ENCODE measurements around the gene HIC1.

HIC1 gene

DNA sequence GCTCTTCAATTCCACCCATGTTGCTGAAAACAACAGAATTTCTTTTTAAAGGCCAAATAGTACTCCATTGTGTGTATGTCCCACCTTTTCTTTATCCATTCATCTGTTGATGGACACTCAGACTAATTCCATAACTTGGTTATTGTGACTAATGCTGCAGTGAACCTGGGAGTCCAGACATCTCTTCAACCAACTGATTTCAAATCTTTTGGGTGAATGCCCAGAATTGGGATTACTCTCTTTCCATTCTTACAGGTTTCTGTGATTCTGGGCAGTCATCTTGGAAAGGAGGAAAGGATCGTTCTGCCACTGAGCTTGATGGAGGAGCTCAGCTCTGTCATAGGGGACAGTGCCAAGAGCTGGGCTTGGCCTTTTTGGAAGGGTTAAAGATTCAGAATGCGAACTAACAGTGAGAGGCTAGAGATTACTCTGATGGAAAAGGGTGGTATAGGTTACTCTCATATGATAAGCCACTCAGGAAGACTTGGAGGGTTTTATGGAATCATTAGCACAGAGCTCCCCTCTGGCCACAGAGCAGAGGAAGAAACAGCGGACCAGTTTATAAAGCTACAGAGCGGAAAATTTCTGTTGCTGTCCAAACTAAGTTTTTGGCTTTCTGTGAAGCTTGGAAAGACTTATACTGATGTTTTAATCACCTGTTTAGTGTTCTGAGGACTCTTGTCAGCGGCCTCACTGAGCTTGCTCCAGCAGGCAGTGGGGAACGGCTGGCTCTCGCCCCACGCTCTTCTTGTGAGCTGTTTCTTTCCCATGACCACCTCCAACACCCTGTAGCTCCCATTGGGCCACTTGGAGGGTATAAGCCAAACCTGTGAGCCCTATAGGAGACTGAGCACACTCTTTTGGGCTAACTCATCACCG, 48.3 kb downstream of the HIC1 start:
- DNase-seq (ENCODE audit: low spot score), result no peak

DNA sequence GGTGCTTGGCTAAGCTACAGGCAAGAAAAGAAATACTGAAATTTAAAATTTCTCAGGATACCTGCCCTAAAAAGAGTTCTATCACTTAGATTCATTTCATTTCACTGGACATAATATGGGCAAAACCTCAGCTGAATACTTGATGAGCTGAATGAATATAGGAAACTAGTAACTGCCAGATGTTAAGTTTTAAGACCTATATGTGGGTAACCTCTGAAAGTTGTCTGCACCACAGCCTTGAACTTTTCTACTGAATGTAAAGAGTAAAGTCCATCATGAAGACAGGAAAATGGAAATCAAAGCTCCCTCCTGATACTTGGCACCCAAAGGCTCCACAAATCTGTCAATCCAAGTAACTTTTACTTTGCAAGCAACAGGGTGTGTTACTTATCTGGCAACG, 50.8 kb downstream of the HIC1 start:
- no peak for DNase-seq (ENCODE audit: low spot score)

DNA sequence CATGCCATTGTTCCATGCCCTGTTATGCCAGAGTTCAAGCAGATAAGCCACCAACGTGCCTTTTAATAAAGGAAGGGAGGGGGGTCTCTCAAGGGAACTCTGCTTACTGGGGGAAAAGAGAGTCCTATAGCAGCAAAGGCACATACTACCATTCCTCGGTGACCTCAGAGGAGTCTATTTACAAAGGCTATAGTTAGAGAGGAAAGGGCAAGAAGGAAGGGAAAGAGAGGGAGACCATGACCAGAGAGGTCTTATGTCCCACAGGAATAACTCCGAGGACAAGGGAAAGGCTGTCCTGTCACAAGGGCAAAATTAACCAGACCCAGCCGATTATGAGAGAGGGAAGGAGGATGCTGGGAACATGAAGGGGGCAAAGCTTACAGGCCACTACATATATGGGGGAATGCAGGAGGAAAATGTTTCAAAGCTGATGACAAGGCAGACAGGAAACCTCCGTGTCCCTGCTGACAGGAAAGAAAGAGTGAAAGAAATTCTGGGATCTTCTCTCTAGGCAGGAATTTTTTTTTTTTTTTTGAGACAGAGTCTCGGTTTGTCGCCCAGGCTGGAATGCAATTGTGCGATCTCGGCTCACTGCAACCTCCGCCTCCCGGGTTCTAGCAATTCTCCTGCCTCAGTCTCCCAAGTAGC, 51.5 kb downstream of the HIC1 start:
- DNase-seq (ENCODE audit: low spot score), result no peak

DNA sequence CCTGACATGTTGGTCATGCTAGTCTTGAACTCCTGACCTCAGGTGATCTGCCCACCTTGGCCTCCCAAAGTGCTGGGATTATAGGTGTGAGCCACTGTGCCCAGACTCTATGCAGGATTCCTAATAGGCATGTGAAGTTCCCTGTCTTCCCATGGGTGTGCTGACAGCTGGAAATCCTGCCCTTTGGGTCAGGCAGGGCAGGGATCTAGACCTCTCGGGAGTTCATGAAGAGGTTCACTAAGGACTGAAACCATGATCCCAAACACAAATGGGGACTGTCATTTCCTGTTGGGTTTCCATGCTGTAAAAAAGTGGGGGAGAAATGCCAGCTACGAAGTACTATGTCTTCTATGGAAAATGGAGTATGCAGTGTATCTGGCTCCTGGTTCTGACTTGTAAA, 52.1 kb downstream of the HIC1 start:
- no peak for DNase-seq (ENCODE audit: low spot score)

DNA sequence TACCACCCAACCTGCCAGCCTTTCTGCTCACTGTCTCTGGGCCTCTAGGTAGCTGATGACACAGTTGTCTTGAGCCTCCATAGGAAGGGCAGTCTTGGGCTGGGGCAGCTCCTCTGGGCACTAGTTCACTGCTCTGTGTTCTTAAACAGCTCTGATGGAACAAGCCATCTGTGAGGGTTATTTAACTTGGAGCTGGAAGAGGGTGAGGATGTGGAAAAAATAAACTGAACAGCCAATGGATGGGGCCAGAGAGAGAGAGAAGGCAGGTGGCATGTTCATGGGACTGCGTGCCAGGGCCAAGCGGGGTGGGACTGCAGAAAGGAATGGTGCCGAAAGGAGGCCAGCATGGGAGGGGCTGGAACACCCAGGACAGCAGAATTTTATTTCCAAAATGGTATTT, 52.6 kb downstream of the HIC1 start:
- no peak for DNase-seq (ENCODE audit: low spot score)

DNA sequence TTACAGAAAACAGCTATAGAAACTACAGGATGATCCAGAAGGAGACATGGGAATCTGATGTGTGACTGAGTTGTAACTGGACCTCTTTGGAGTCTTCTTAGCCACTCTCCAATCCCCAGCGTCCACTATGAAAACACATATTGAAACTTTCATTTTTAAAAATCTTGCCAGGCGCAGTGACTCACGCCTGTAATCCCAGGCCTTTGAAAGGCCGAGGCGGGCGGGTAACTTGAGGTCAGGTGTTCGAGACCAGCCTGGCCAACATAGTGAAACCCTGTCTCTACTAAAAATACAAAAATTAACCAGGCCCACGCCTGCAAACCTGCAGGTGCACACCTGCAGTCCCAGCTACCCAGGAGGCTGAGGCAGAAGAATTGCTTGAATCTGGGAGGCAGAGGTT, 53.3 kb downstream of the HIC1 start:
- no peak for DNase-seq (ENCODE audit: low spot score)

DNA sequence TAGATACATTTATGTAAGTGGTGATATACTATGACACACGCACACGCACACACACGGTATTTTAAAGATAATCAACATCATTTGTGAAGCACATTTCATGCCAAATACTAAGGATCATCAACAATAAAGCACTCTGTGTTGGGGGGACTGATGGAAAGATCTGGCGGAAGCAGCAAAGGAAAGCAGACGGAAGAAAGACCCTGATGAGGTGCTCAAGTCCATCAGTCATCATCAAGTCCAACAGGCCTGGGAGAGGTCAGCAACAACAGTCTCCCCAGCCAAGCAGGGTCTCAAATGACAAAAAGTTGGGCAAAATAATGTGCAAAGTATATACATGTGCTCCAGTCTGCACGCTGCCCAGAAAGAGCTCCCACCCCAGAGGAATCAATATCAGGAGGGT, 55.5 kb downstream of the HIC1 start:
- no peak for DNase-seq (ENCODE audit: low spot score)

DNA sequence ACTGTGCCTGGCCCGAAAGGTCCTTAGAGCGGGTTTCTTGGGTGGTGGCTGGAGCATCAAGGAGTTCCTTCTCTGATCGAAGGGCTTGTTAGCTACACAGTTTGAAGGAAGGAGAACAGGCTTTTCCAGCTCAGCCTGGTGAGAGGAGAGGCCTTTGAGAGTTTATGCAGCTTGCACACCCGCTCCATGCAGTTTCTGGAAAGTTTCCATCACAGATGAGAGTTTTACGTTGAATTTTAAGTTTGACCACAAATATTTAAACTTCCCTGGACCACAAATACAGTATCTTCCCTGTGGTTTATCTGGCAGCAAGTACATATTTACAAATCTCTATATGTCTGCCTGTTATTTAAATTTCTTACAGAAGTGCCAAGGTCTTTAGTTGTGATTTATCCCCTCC, 56.8 kb downstream of the HIC1 start:
- DNase-seq (ENCODE audit: low spot score), result peak; percentile 35

Measured in hepatic stellate cell (primary cell).